ENCODE data around the gene PSME3. TPM values are rescaled to one million over a fixed set of nuclear protein-coding genes. Genes with fewer than 3 reads are reported as not detected.

The PSME3 gene
- total and polyA plus RNA-seq, 2 of the 13 experiments (the other 11 are each of a cell fraction or from before 2014, with no cell fraction given): 66.3 to 135 TPM

DNA sequence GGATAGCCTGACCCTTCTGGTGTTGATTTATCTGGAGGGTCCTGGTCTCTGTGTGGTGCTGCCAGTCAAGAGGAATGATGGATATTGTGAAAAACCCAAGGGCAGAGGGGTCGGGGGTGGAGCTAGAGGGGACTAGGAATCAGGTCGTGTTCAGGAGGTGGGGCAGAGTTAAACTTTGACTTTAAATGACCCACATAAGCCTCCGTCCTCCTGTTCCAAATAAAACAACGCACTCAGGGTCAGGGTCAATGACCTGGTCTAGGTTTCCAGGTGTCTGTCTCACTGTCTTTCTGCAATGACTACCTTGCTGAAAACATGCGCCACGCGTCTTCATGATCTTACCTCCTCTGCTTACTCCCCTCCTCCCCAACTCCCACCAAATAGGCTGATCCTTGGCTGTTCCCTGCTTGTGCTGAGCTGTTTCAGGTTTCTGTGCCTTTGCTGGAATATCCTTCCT lies 32.5 kb downstream of the PSME3 start (continued):
- TF ChIP-seq NCOR1 (IDR thresholded peaks at IDR 0.05; ENCODE audit: borderline replicate concordance, low read length) (peak; percentile 74; the same call in 1 of the 2 replicates), ZNF639 (CRISPR knock-in tag; conservative IDR thresholded peaks at IDR 0.05) (no peak), ZNF772 (CRISPR knock-in tag; IDR thresholded peaks at IDR 0.05) (peak; percentile 65; the same call in 1 of the 2 replicates), CCDC6 (CRISPR knock-in tag; IDR thresholded peaks at IDR 0.05) (peak; percentile 18; the same call in 1 of the 2 replicates), KMT2A (CRISPR knock-in tag; IDR thresholded peaks at IDR 0.05) (peak; percentile 64), ETV5 (CRISPR knock-in tag; IDR thresholded peaks at IDR 0.05; ENCODE audit: borderline replicate concordance) (peak; percentile 68; the same call in 1 of the 2 replicates), ZNF441 (CRISPR knock-in tag; IDR thresholded peaks at IDR 0.05; ENCODE audit: borderline replicate concordance) (peak; percentile 30; the same call in 1 of the 2 replicates), HOXA3 (CRISPR knock-in tag; IDR thresholded peaks at IDR 0.05) (peak; percentile 58; the same call in 1 of the 2 replicates), SP5 (CRISPR knock-in tag; IDR thresholded peaks at IDR 0.05; ENCODE audit: borderline replicate concordance, low read depth) (peak; percentile 93), ETV6 (CRISPR knock-in tag; conservative IDR thresholded peaks at IDR 0.05) (no peak), NCOA2 (CRISPR knock-in tag; IDR thresholded peaks at IDR 0.05) (peak; percentile 63; the same call in 1 of the 2 replicates), IRF2 (CRISPR knock-in tag; IDR thresholded peaks at IDR 0.05) (0 out of 2 replicates have a peak, but pooled peaks have one; percentile 53), TBX2 (CRISPR knock-in tag; IDR thresholded peaks at IDR 0.05; ENCODE audit: borderline replicate concordance) (peak; percentile 92), KLF13 (CRISPR knock-in tag; IDR thresholded peaks at IDR 0.05) (no peak)
- TF ChIP-seq, protein P1, sequence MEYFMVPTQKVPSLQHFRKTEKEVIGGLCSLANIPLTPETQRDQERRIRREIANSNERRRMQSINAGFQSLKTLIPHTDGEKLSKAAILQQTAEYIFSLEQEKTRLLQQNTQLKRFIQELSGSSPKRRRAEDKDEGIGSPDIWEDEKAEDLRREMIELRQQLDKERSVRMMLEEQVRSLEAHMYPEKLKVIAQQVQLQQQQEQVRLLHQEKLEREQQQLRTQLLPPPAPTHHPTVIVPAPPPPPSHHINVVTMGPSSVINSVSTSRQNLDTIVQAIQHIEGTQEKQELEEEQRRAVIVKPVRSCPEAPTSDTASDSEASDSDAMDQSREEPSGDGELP (IDR thresholded peaks at IDR 0.05; ENCODE audit: borderline replicate concordance, low read depth): peak; percentile 23; the same call in 1 of the 2 replicates
- TF ChIP-seq, protein P2, sequence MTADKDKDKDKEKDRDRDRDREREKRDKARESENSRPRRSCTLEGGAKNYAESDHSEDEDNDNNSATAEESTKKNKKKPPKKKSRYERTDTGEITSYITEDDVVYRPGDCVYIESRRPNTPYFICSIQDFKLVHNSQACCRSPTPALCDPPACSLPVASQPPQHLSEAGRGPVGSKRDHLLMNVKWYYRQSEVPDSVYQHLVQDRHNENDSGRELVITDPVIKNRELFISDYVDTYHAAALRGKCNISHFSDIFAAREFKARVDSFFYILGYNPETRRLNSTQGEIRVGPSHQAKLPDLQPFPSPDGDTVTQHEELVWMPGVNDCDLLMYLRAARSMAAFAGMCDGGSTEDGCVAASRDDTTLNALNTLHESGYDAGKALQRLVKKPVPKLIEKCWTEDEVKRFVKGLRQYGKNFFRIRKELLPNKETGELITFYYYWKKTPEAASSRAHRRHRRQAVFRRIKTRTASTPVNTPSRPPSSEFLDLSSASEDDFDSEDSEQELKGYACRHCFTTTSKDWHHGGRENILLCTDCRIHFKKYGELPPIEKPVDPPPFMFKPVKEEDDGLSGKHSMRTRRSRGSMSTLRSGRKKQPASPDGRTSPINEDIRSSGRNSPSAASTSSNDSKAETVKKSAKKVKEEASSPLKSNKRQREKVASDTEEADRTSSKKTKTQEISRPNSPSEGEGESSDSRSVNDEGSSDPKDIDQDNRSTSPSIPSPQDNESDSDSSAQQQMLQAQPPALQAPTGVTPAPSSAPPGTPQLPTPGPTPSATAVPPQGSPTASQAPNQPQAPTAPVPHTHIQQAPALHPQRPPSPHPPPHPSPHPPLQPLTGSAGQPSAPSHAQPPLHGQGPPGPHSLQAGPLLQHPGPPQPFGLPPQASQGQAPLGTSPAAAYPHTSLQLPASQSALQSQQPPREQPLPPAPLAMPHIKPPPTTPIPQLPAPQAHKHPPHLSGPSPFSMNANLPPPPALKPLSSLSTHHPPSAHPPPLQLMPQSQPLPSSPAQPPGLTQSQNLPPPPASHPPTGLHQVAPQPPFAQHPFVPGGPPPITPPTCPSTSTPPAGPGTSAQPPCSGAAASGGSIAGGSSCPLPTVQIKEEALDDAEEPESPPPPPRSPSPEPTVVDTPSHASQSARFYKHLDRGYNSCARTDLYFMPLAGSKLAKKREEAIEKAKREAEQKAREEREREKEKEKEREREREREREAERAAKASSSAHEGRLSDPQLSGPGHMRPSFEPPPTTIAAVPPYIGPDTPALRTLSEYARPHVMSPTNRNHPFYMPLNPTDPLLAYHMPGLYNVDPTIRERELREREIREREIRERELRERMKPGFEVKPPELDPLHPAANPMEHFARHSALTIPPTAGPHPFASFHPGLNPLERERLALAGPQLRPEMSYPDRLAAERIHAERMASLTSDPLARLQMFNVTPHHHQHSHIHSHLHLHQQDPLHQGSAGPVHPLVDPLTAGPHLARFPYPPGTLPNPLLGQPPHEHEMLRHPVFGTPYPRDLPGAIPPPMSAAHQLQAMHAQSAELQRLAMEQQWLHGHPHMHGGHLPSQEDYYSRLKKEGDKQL (CRISPR knock-in tag; IDR thresholded peaks at IDR 0.05; ENCODE audit: low read depth): peak; percentile 66
- TF ChIP-seq, protein P3, sequence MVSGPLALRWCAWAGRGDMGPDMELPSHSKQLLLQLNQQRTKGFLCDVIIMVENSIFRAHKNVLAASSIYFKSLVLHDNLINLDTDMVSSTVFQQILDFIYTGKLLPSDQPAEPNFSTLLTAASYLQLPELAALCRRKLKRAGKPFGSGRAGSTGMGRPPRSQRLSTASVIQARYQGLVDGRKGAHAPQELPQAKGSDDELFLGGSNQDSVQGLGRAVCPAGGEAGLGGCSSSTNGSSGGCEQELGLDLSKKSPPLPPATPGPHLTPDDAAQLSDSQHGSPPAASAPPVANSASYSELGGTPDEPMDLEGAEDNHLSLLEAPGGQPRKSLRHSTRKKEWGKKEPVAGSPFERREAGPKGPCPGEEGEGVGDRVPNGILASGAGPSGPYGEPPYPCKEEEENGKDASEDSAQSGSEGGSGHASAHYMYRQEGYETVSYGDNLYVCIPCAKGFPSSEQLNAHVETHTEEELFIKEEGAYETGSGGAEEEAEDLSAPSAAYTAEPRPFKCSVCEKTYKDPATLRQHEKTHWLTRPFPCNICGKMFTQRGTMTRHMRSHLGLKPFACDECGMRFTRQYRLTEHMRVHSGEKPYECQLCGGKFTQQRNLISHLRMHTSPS (CRISPR knock-in tag; IDR thresholded peaks at IDR 0.05; ENCODE audit: low read depth): no peak
- TF ChIP-seq, protein P4, sequence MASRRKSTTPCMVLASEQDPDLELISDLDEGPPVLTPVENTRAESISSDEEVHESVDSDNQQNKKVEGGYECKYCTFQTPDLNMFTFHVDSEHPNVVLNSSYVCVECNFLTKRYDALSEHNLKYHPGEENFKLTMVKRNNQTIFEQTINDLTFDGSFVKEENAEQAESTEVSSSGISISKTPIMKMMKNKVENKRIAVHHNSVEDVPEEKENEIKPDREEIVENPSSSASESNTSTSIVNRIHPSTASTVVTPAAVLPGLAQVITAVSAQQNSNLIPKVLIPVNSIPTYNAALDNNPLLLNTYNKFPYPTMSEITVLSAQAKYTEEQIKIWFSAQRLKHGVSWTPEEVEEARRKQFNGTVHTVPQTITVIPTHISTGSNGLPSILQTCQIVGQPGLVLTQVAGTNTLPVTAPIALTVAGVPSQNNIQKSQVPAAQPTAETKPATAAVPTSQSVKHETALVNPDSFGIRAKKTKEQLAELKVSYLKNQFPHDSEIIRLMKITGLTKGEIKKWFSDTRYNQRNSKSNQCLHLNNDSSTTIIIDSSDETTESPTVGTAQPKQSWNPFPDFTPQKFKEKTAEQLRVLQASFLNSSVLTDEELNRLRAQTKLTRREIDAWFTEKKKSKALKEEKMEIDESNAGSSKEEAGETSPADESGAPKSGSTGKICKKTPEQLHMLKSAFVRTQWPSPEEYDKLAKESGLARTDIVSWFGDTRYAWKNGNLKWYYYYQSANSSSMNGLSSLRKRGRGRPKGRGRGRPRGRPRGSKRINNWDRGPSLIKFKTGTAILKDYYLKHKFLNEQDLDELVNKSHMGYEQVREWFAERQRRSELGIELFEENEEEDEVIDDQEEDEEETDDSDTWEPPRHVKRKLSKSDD (CRISPR knock-in tag; IDR thresholded peaks at IDR 0.05; ENCODE audit: low read depth): 0 out of 2 replicates have a peak, but pooled peaks have one; percentile 55

Measured in HepG2 (cell line).